Panc1 (cell line): ENCODE data around the gene TSPAN3. TPM values are rescaled to one million over a fixed set of nuclear protein-coding genes. Genes with fewer than 3 reads are reported as not detected.

Experiments
- ATAC-seq: fragments of 200-7000 bp; cut with Tn5 transposase; 2 replicates; pipeline ENCODE4 v1.9.1; 2020; ENCODE audit warnings: mild to moderate bottlenecking, moderate library complexity
- BruUV-seq: library from RNA; stranded (reverse); fragments of 400-500 nt; replicated peaks from 2 replicates; lab custom pipeline; 2021; lab: Mats Ljungman, UMichigan
- CTCF ChIA-PET: fragments of 300-600 bp; sonication (Branson Sonifier 250); formaldehyde crosslinking; loops from one replicate; lab custom pipeline; 2022; ENCODE audit warnings: antibody characterized with exemption; lab: Charles Lee
- POLR2A ChIA-PET: fragments of 300-600 bp; sonication (Branson Sonifier 250); formaldehyde crosslinking; loops from one replicate; lab custom pipeline; 2022; ENCODE audit warnings: antibody characterized with exemption; lab: Charles Lee
- DNase-seq: peaks from one replicate; pipeline ENCODE4 v3.0.0-alpha.2; 2010; ENCODE audit warnings: low read depth, low spot score
- H3K27ac ChIP-seq: 2 replicates; pipeline ENCODE4 v1.5.1; 2011; ENCODE audit warnings: mild to moderate bottlenecking, low read length, inconsistent platforms
- H3K27me3 ChIP-seq: fragments of 200-500 bp; sonication (Bioruptor generic); 2 replicates; pipeline ENCODE4 v1.6.0; 2014; ENCODE audit warnings: low read length, inconsistent platforms; ENCODE audit not compliant: control insufficient read depth, insufficient read depth
- H3K36me3 ChIP-seq: fragments of 200-500 bp; sonication (Bioruptor generic); 2 replicates; pipeline ENCODE4 v1.5.1; 2014; ENCODE audit warnings: inconsistent platforms, mild to moderate bottlenecking, low read length, moderate library complexity; ENCODE audit not compliant: control insufficient read depth, insufficient read depth
- H3K4me1 ChIP-seq: 2 replicates; pipeline ENCODE4 v1.5.1; 2011; ENCODE audit warnings: inconsistent platforms, mild to moderate bottlenecking, low read length, moderate library complexity; ENCODE audit not compliant: control insufficient read depth, insufficient read depth
- H3K4me3 ChIP-seq, 2 experiments: 2 replicates each; pipeline ENCODE4 v1.5.1; 2011 to 2012; ENCODE audit warnings: low read depth in 2 of 2, low read length in 2 of 2, mild to moderate bottlenecking in 2 of 2, inconsistent platforms in 1 of 2, moderate library complexity in 1 of 2
- H3K9me3 ChIP-seq: fragments of 200-500 bp; sonication (Bioruptor generic); 2 replicates; pipeline ENCODE4 v1.5.1; 2014; ENCODE audit warnings: low read depth, mild to moderate bottlenecking, inconsistent platforms, low read length, moderate library complexity; ENCODE audit not compliant: control insufficient read depth, insufficient read depth
- POLR2AphosphoS5 ChIP-seq: IDR thresholded peaks from 2 replicates; pipeline ENCODE4 v1.6.1; 2012; ENCODE audit warnings: mild to moderate bottlenecking, low read depth, low read length, moderate library complexity
- SIN3A ChIP-seq: IDR thresholded peaks from 2 replicates; pipeline ENCODE4 v1.6.1; 2012; ENCODE audit warnings: low read depth, mild to moderate bottlenecking, low read length, moderate library complexity, borderline replicate concordance; ENCODE audit not compliant: insufficient read depth
- TCF7L2 ChIP-seq: IDR thresholded peaks from 2 replicates; pipeline ENCODE4 v1.6.1; 2011; ENCODE audit warnings: mild to moderate bottlenecking, low read depth, low read length, inconsistent platforms
- in situ Hi-C: cut with HindIII; loops from 2 replicates; pipeline ENCODE4 v1.10.0; 2016; ENCODE audit warnings: low sequenced_read_pairs, low pct_unique_long_range_greater_than_20kb
- intact Hi-C: fragments of 100-400 bp; cut with micrococcal nuclease; formaldehyde crosslinking; loops from one replicate; pipeline ENCODE4 v1.10.0; 2022; ENCODE audit not compliant: unreplicated experiment
- total RNA-seq: library from RNA; stranded (reverse); gene quantifications from one replicate; pipeline ENCODE4 v1.2.1, GENCODE V29; 2021; ENCODE audit not compliant: unreplicated experiment
- TF ChIP-seq, protein P1 (sequence below): fragments of 450-650 bp; IDR thresholded peaks from 2 replicates; pipeline ENCODE4 v1.5.1; 2017; ENCODE audit warnings: mild to moderate bottlenecking
- TF ChIP-seq, protein P2 (sequence below), 2 experiments: IDR thresholded peaks; 2 replicates each; pipeline ENCODE4 v1.6.1; 2011 to 2012; ENCODE audit warnings: low read depth in 2 of 2, control low read depth in 1 of 2, low read length in 1 of 2, mild to moderate bottlenecking in 1 of 2, moderate library complexity in 1 of 2; ENCODE audit not compliant: insufficient read depth in 1 of 2

The TSPAN3 gene
- total RNA-seq, 1 experiment from 2014 or later, result 130 TPM

DNA sequence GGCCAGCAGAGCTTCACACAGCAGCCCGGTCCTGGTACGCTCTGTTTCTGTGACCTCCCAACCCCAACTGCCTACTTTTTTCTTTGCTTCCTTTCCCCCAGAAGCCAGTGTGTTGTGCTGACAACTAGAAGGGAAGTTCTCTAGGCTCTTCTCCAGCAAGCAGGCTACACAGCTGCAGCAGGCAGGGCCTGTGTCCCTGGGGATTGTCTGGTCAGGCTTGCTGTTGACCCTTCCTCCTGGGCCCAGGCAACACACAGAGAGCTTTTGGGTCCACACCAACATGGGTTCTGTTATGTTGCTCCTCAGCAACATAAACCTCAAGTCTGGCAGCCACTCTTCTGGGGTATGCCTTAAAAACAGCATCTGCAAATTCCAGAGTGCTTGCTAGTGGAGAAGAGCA, 36.2 kb upstream of the TSPAN3 start:
- ATAC-seq, result no peak
- in situ Hi-C loops, result no loop called here

DNA sequence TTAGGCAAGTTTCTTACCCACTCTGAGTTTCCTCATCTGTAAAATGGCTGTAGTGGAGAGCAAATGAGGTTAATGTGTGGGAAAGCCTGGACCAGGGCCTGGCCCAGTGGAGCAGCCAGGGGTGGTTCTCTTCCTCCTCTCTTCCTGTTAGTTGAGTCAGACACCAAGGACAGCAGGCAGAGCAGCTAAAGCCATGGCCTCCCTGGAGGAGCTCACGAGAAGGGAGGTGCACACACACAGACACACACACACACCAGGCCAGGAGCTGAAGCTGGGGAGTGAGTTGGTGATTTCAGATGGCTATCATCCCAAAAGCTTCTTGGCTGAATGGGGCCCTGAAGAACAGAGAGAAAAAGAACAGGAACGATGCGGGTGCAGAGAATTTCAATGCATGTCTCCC, 33.2 kb upstream of the TSPAN3 start:
- in situ Hi-C loops, result no loop called here
- DNase-seq, result no peak
- no peak overlapping the region for H3K27ac ChIP-seq
- H3K9me3 ChIP-seq, result no peaks in the 10 kb centered on the region
- POLR2A ChIA-PET, result interaction anchor here (0.5 kb wide), 1 partner anchor 315 kb away, joined by 3 read pairs; no protein-coding TSS in a partner anchor
- BruUV-seq, result no TSS peak
- CTCF ChIA-PET, result no interaction called here
- H3K4me3 ChIP-seq, result no peak overlapping the region
- no peaks in the 10 kb centered on the region for H3K4me1 ChIP-seq
- H3K36me3 ChIP-seq, result no peaks in the 10 kb centered on the region
- H3K27me3 ChIP-seq, result no peaks in the 10 kb centered on the region; the same call in 1 of the 2 replicates
- ATAC-seq, result no peak
- TF ChIP-seq, protein P1, sequence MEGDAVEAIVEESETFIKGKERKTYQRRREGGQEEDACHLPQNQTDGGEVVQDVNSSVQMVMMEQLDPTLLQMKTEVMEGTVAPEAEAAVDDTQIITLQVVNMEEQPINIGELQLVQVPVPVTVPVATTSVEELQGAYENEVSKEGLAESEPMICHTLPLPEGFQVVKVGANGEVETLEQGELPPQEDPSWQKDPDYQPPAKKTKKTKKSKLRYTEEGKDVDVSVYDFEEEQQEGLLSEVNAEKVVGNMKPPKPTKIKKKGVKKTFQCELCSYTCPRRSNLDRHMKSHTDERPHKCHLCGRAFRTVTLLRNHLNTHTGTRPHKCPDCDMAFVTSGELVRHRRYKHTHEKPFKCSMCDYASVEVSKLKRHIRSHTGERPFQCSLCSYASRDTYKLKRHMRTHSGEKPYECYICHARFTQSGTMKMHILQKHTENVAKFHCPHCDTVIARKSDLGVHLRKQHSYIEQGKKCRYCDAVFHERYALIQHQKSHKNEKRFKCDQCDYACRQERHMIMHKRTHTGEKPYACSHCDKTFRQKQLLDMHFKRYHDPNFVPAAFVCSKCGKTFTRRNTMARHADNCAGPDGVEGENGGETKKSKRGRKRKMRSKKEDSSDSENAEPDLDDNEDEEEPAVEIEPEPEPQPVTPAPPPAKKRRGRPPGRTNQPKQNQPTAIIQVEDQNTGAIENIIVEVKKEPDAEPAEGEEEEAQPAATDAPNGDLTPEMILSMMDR, result no peak
- TF ChIP-seq POLR2AphosphoS5 (no peak), SIN3A (no peak), TCF7L2 (no peak)
- TF ChIP-seq, protein P2, sequence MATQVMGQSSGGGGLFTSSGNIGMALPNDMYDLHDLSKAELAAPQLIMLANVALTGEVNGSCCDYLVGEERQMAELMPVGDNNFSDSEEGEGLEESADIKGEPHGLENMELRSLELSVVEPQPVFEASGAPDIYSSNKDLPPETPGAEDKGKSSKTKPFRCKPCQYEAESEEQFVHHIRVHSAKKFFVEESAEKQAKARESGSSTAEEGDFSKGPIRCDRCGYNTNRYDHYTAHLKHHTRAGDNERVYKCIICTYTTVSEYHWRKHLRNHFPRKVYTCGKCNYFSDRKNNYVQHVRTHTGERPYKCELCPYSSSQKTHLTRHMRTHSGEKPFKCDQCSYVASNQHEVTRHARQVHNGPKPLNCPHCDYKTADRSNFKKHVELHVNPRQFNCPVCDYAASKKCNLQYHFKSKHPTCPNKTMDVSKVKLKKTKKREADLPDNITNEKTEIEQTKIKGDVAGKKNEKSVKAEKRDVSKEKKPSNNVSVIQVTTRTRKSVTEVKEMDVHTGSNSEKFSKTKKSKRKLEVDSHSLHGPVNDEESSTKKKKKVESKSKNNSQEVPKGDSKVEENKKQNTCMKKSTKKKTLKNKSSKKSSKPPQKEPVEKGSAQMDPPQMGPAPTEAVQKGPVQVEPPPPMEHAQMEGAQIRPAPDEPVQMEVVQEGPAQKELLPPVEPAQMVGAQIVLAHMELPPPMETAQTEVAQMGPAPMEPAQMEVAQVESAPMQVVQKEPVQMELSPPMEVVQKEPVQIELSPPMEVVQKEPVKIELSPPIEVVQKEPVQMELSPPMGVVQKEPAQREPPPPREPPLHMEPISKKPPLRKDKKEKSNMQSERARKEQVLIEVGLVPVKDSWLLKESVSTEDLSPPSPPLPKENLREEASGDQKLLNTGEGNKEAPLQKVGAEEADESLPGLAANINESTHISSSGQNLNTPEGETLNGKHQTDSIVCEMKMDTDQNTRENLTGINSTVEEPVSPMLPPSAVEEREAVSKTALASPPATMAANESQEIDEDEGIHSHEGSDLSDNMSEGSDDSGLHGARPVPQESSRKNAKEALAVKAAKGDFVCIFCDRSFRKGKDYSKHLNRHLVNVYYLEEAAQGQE (IDR thresholded peaks at IDR 0.05; ENCODE audit: insufficient read depth in 1 of 2, low read depth in 2 of 2, low read length in 1 of 2), result no peak
- intact Hi-C loops, result no loop called here

More for the DNA sequence above, 36.2 kb upstream of the TSPAN3 start:
- ChIA-PET CTCF (interaction anchor here (0.5 to 1.7 kb wide), 3 partner anchors 8 to 436 kb away, joined by 3 to 8 read pairs (median 7); no protein-coding TSS in a partner anchor), POLR2A (no interaction called here)
- H3K27me3 ChIP-seq, result no peaks in the 10 kb centered on the region; the same call in 1 of the 2 replicates
- intact Hi-C loops, result no loop called here
- H3K4me3 ChIP-seq, result no peak overlapping the region
- TF ChIP-seq, protein P1, result no peak
- TF ChIP-seq TCF7L2, result no peak
- TF ChIP-seq, protein P2 (IDR thresholded peaks at IDR 0.05; ENCODE audit: insufficient read depth in 1 of 2, low read depth in 2 of 2, low read length in 1 of 2), result no peak
- no peak for TF ChIP-seq SIN3A
- TF ChIP-seq POLR2AphosphoS5, result no peak
- no peak for DNase-seq
- BruUV-seq, result no TSS peak
- no peak overlapping the region for H3K27ac ChIP-seq
- H3K36me3 ChIP-seq, result no peaks in the 10 kb centered on the region
- H3K9me3 ChIP-seq, result no peaks in the 10 kb centered on the region
- no peaks in the 10 kb centered on the region for H3K4me1 ChIP-seq
